Measurements from ENCODE around the gene ALDOB. TPM values are rescaled to one million over a fixed set of nuclear protein-coding genes. Genes with fewer than 3 reads are reported as not detected.

The ALDOB gene
- total and polyA plus RNA-seq, 2 of the 8 experiments (the other 6 are each of a cell fraction or from before 2014, with no cell fraction given) = not detected

GRCh38 chr9:101442318-101442717 lies 6.7 kb upstream of the ALDOB start:
- TF ChIP-seq RAD21 (IDR thresholded peaks at IDR 0.05 in 1 of 2, conservative IDR thresholded peaks at IDR 0.05 in 1 of 2; ENCODE audit: low read depth in 2 of 2, low read length in 2 of 2) (no peak), SUZ12 (IDR thresholded peaks at IDR 0.05; ENCODE audit: low read length) (no peak), CBX5 (IDR thresholded peaks at IDR 0.05; ENCODE audit: low read depth, low read length) (no peak), HDAC2 (IDR thresholded peaks at IDR 0.05; ENCODE audit: borderline replicate concordance in 1 of 2, low read depth in 2 of 2, low read length in 2 of 2) (no peak), KDM1A (IDR thresholded peaks at IDR 0.05; ENCODE audit: borderline replicate concordance, low read length) (no peak), CEBPB (IDR thresholded peaks at IDR 0.05; ENCODE audit: low read depth, low read length) (no peak), RBBP5 (IDR thresholded peaks at IDR 0.05; ENCODE audit: borderline replicate concordance, low read depth, low read length) (no peak), SRF (IDR thresholded peaks at IDR 0.05; ENCODE audit: low read depth, low read length) (no peak), RFX5 (IDR thresholded peaks at IDR 0.05; ENCODE audit: borderline replicate concordance, low read depth, low read length) (no peak), PHF8 (conservative IDR thresholded peaks at IDR 0.05; ENCODE audit: low read depth, low read length) (no peak), POLR2AphosphoS5 (IDR thresholded peaks at IDR 0.05; ENCODE audit: low read depth, low read length) (no peak), KDM5A (IDR thresholded peaks at IDR 0.05; ENCODE audit: low read length) (no peak), ATF3 (IDR thresholded peaks at IDR 0.05; ENCODE audit: insufficient read depth, low read depth, low read length) (no peak), MAFK (IDR thresholded peaks at IDR 0.05; ENCODE audit: low read depth, low read length) (no peak)
- Histone ChIP-seq H2BK20ac (ENCODE audit: low read length) (no peak overlapping the region), H3K14ac (ENCODE audit: insufficient read length) (no peak overlapping the region), H4K8ac (ENCODE audit: extremely low read depth, insufficient read depth, low read length) (no peak overlapping the region), H2AK5ac (ENCODE audit: low read depth, low read length) (no peak overlapping the region), H2BK15ac (ENCODE audit: low read length) (no peak overlapping the region), H2BK120ac (replicated peaks; ENCODE audit: low read depth, low read length) (no peak overlapping the region), H4K91ac (replicated peaks; ENCODE audit: insufficient read length, low read length) (no peak overlapping the region), H3K4ac (replicated peaks; ENCODE audit: insufficient read length, low read depth, low read length) (no peak overlapping the region), H3K23ac (ENCODE audit: insufficient read length) (no peak overlapping the region), H3K9me3 (ENCODE audit: insufficient read depth in 2 of 2, low read depth in 1 of 2, low read length in 1 of 2) (no peaks in the 10 kb centered on the region), H3K36me3 (ENCODE audit: control insufficient read depth in 2 of 4, insufficient read depth in 4 of 4, low read length in 3 of 4) (no peaks in the 10 kb centered on the region), H4K20me1 (replicated peaks in 1 of 2; ENCODE audit: control insufficient read depth in 1 of 2, insufficient read depth in 2 of 2, low read length in 2 of 2) (no peaks in the 10 kb centered on the region), H3K4me1 (replicated peaks in 1 of 4; ENCODE audit: control insufficient read depth in 3 of 4, insufficient read depth in 4 of 4, low read length in 3 of 4) (no peaks in the 10 kb centered on the region), H3K4me3 (ENCODE audit: extremely low read depth in 1 of 4, insufficient read depth in 2 of 4, low read depth in 3 of 4, low read length in 4 of 4) (no peak overlapping the region), H3K27ac (ENCODE audit: low read depth, low read length) (no peak overlapping the region), H3K9ac (replicated peaks in 1 of 4; ENCODE audit: extremely low read depth in 1 of 4, low read depth in 3 of 4, low read length in 3 of 4) (no peak overlapping the region), H3K56ac (replicated peaks; ENCODE audit: insufficient read length, low read depth, low read length) (no peak overlapping the region), H2BK12ac (ENCODE audit: low read depth, low read length) (no peak overlapping the region), H2AFZ (ENCODE audit: low read length) (no peak overlapping the region), H3K79me1 (ENCODE audit: low read depth, low read length) (no peaks in the 10 kb centered on the region), H2BK5ac (ENCODE audit: low read depth, low read length) (no peak overlapping the region), H3K4me2 (ENCODE audit: insufficient read depth in 1 of 2, low read depth in 2 of 2, low read length in 2 of 2) (no peak overlapping the region), H3K23me2 (ENCODE audit: low read depth, low read length) (no peaks in the 10 kb centered on the region; the same call in 1 of the 2 replicates), H3K79me2 (ENCODE audit: control insufficient read depth in 1 of 2, insufficient read depth in 2 of 2, low read length in 2 of 2) (no peaks in the 10 kb centered on the region), H3K27me3 (replicated peaks in 1 of 4; ENCODE audit: control insufficient read depth in 3 of 4, extremely low read depth in 1 of 4, insufficient read depth in 3 of 4, low read length in 3 of 4) (no peaks in the 10 kb centered on the region), H3K18ac (ENCODE audit: extremely low read depth, low read length) (no peak overlapping the region), H4K5ac (ENCODE audit: insufficient read length, low read depth, low read length) (no peak overlapping the region)
- DNase-seq (ENCODE audit: low read depth in 1 of 2, low spot score in 2 of 2) (no peak), FAIRE-seq (no peak)
- 88% methylated on average over 3 of the region's 3 CpGs; no CpG with 5 or more reads in 1 of the 2 experiments for WGBS, 2 experiments (ENCODE audit: extremely low coverage in 1 of 2, insufficient coverage in 1 of 2, insufficient read length in 1 of 2, insufficient replicate concordance in 2 of 2, low coverage in 1 of 2, low lambda C conversion rate in 2 of 2, missing lambda C conversion rate in 1 of 2)
- POLR2A ChIA-PET (ENCODE audit: partially characterized antibody) = no interaction called here
- CTCF ChIA-PET (ENCODE audit: partially characterized antibody) = interaction anchor here (0.9 to 3.1 kb wide), 6 partner anchors 11 to 124 kb away, joined by 3 to 11 read pairs (median 4); no protein-coding TSS in a partner anchor
